Stimulated activated CD8-positive, alpha-beta memory T cell treated with anti-CD3 and anti-CD28 coated beads, Interleukin-7, amount 100 ng/mL, for 4 hours (primary cell): ENCODE measurements around the gene GRM7.

Experiments
- DNase-seq, 2 donors: peaks; one replicate each; pipeline ENCODE4 v3.0.0-alpha.2; 2020; ENCODE audit warnings: low read depth in 2 of 2

The GRM7 gene

GRCh38 chr3:7241584-7242302, 380.8 kb downstream of the GRM7 start:
- DNase-seq = no peak

GRCh38 chr3:7242303-7242635, 381.4 kb downstream of the GRM7 start:
- DNase-seq = no peak

GRCh38 chr3:7249493-7250076, 388.7 kb downstream of the GRM7 start:
- no peak for DNase-seq

- DNase-seq = no peak
Measured at GRCh38 chr3:7254251-7254650, 393.3 kb downstream of the GRM7 start.

- DNase-seq = no peak
Measured at GRCh38 chr3:7260975-7261374, 400.1 kb downstream of the GRM7 start.

- DNase-seq = no peak
Measured at GRCh38 chr3:7263347-7264195, 402.7 kb downstream of the GRM7 start.

GRCh38 chr3:7264196-7264526, 403.2 kb downstream of the GRM7 start:
- no peak for DNase-seq

- no peak for DNase-seq
Measured at GRCh38 chr3:7265736-7266135, 404.8 kb downstream of the GRM7 start.

GRCh38 chr3:7266551-7266950, 405.6 kb downstream of the GRM7 start:
- DNase-seq = no peak

- no peak for DNase-seq
Measured at GRCh38 chr3:7270731-7271130, 409.8 kb downstream of the GRM7 start.

GRCh38 chr3:7271631-7272030, 410.7 kb downstream of the GRM7 start:
- no peak for DNase-seq

- no peak for DNase-seq
Measured at GRCh38 chr3:7272203-7272602, 411.3 kb downstream of the GRM7 start.

- DNase-seq = no peak
Measured at GRCh38 chr3:7275396-7275795, 414.5 kb downstream of the GRM7 start.

- DNase-seq = no peak
Measured at GRCh38 chr3:7280318-7280717, 419.4 kb downstream of the GRM7 start.

GRCh38 chr3:7282988-7283387, 422.1 kb downstream of the GRM7 start:
- DNase-seq = no peak

- no peak for DNase-seq
Measured at GRCh38 chr3:7285505-7285904, 424.6 kb downstream of the GRM7 start.

- no peak for DNase-seq
Measured at GRCh38 chr3:7288133-7288532, 427.2 kb downstream of the GRM7 start.

- DNase-seq = no peak
Measured at GRCh38 chr3:7289121-7289520, 428.2 kb downstream of the GRM7 start.

GRCh38 chr3:7290077-7290825, 429.3 kb downstream of the GRM7 start:
- DNase-seq = no peak

- no peak for DNase-seq
Measured at GRCh38 chr3:7292362-7292761, 431.4 kb downstream of the GRM7 start.

- DNase-seq = no peak
Measured at GRCh38 chr3:7293286-7293685, 432.4 kb downstream of the GRM7 start.

- DNase-seq = no peak
Measured at GRCh38 chr3:7305561-7305960, 444.6 kb downstream of the GRM7 start.
